ENCODE data around the gene CD247.

DNA sequence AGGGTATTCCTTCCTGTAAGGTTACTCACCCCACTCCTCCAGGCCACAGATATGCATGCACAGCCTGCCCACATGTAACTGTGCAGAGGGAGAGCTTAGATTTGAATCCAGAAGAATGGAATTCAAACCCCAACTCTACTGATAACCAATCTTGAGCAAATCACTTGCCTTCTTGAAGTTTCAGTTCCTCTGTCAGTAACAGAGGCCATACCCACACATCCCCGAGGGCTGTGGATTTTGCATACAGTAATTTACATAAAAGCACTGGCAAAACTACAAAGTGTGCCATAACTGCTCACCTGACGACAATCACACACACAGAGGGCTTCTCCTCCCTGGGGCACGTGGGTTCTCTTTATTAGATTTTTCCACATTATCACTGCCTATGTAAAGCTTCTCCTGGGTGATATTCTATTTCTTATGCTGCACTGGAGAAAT lies 18.6 kb downstream of the CD247 start:
- TF ChIP-seq NCOA2 (CRISPR knock-in tag; IDR thresholded peaks at IDR 0.05) (no peak), POLR2AphosphoS5 (IDR thresholded peaks at IDR 0.05; ENCODE audit: low read depth, low read length) (no peak), TBP (CRISPR knock-in tag; IDR thresholded peaks at IDR 0.05) (no peak), NCOA5 (CRISPR knock-in tag; IDR thresholded peaks at IDR 0.05) (no peak), EZH2 (conservative IDR thresholded peaks at IDR 0.05; ENCODE audit: low read depth, low read length) (no peak), NR2C2 (CRISPR knock-in tag; IDR thresholded peaks at IDR 0.05; ENCODE audit: borderline replicate concordance) (no peak), ZNF737 (CRISPR knock-in tag; IDR thresholded peaks at IDR 0.05; ENCODE audit: borderline replicate concordance) (no peak), SMC3 (IDR thresholded peaks at IDR 0.05; ENCODE audit: low read length) (no peak)
- TF ChIP-seq, protein P1, sequence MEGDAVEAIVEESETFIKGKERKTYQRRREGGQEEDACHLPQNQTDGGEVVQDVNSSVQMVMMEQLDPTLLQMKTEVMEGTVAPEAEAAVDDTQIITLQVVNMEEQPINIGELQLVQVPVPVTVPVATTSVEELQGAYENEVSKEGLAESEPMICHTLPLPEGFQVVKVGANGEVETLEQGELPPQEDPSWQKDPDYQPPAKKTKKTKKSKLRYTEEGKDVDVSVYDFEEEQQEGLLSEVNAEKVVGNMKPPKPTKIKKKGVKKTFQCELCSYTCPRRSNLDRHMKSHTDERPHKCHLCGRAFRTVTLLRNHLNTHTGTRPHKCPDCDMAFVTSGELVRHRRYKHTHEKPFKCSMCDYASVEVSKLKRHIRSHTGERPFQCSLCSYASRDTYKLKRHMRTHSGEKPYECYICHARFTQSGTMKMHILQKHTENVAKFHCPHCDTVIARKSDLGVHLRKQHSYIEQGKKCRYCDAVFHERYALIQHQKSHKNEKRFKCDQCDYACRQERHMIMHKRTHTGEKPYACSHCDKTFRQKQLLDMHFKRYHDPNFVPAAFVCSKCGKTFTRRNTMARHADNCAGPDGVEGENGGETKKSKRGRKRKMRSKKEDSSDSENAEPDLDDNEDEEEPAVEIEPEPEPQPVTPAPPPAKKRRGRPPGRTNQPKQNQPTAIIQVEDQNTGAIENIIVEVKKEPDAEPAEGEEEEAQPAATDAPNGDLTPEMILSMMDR (CRISPR knock-in tag; IDR thresholded peaks at IDR 0.05), result no peak
